ENCODE results near the gene PLPP6.
"Not testable (repeated sequence)": the region's sequence is repeated elsewhere in the genome, so short reads cannot be mapped to it uniquely, and the experiment has no call there.

Gene PLPP6

GRCh38 chr9:4657426-4658159, 4.5 kb upstream of the PLPP6 start:
- in situ Hi-C loops (cut with MboI; ENCODE audit: low sequenced_read_pairs, unreplicated experiment) = no loop called here

DNA sequence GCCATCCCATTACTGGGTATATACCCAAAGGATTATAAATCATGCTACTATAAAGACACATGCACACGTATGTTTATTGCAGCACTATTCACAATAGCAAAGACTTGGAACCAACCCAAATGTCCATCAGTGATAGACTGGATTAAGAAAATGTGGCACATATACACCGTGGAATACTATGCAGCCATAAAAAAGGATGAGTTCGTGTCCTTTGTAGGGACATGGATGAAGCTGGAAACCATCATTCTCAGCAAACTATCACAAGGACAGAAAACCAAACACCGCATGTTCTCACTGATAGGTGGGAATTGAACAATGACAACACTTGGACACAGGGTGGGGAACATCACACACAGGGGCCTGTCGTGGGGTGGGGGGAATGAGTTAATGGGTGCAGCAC, 1.4 kb upstream of the PLPP6 start:
- DNase-seq (ENCODE audit: low spot score); in situ Hi-C loops (cut with MboI; ENCODE audit: low sequenced_read_pairs, unreplicated experiment): not testable (repeated sequence)

More at GRCh38 chr9:4657426-4658159, 4.5 kb upstream of the PLPP6 start:
- DNase-seq (ENCODE audit: low spot score) = no peak
- TF ChIP-seq, protein P1, sequence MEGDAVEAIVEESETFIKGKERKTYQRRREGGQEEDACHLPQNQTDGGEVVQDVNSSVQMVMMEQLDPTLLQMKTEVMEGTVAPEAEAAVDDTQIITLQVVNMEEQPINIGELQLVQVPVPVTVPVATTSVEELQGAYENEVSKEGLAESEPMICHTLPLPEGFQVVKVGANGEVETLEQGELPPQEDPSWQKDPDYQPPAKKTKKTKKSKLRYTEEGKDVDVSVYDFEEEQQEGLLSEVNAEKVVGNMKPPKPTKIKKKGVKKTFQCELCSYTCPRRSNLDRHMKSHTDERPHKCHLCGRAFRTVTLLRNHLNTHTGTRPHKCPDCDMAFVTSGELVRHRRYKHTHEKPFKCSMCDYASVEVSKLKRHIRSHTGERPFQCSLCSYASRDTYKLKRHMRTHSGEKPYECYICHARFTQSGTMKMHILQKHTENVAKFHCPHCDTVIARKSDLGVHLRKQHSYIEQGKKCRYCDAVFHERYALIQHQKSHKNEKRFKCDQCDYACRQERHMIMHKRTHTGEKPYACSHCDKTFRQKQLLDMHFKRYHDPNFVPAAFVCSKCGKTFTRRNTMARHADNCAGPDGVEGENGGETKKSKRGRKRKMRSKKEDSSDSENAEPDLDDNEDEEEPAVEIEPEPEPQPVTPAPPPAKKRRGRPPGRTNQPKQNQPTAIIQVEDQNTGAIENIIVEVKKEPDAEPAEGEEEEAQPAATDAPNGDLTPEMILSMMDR (IDR thresholded peaks at IDR 0.05; ENCODE audit: borderline replicate concordance, control extremely low read depth, extremely low read depth, insufficient read depth, missing control alignments) = no peak

- DNase-seq (ENCODE audit: low spot score) = no peak
- TF ChIP-seq, protein P1 (IDR thresholded peaks at IDR 0.05; ENCODE audit: borderline replicate concordance, control extremely low read depth, extremely low read depth, insufficient read depth, missing control alignments) = no peak
- in situ Hi-C loops (cut with MboI; ENCODE audit: low sequenced_read_pairs, unreplicated experiment) = no loop called here
These were observed 929 bp upstream of the PLPP6 start for GRCh38 chr9:4661165-4661564.

DNA sequence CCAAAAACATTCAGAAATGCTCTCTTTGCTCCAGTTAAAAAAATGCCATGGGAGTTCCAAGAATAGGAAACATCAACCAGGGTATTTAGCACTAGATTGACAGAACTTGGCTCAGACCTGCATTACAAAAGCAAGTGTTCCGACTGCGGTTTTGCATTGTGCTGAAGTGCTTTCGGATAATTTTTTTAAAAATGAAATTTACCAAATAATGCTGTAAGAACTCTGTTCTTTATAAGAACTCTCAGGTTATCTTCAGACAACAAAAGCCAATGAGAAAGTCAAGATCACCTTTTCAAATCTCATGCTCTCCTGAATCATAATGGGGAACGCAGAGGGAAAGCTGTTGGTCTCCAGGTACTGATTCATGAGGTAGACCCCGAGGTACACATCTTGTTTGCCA, 483 bp upstream of the PLPP6 start:
- DNase-seq (ENCODE audit: low spot score) = no peak

GRCh38 chr9:4662989-4663792, 1.1 kb downstream of the PLPP6 start:
- in situ Hi-C loops (cut with MboI; ENCODE audit: low sequenced_read_pairs, unreplicated experiment) = no loop called here
- no peak for DNase-seq (ENCODE audit: low spot score)
- TF ChIP-seq, protein P1 (IDR thresholded peaks at IDR 0.05; ENCODE audit: borderline replicate concordance, control extremely low read depth, extremely low read depth, insufficient read depth, missing control alignments) = no peak

More for the DNA sequence above, 483 bp upstream of the PLPP6 start:
- TF ChIP-seq, protein P1 (IDR thresholded peaks at IDR 0.05; ENCODE audit: borderline replicate concordance, control extremely low read depth, extremely low read depth, insufficient read depth, missing control alignments) = no peak
- in situ Hi-C loops (cut with MboI; ENCODE audit: low sequenced_read_pairs, unreplicated experiment) = no loop called here

DNA sequence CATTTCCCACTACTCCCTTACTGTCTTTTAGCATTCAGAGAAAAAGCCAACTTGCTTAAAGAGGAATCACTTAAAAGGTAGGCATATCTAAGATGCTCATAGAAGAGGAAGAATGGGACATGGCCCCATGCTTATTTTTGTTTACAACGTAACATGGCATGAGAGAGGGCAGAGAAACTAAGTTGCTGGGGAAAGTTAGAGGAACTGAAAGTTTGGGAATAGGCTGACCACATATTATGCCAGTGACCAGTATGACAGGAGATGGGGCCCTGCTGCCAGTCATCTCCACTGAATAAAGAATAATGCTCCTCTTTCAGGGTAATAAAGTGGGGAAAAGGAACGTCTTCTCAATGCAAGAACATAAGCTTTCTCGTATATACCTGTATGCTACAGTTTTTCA, 1.9 kb downstream of the PLPP6 start:
- no peak for DNase-seq (ENCODE audit: low spot score)
- TF ChIP-seq, protein P1 (IDR thresholded peaks at IDR 0.05; ENCODE audit: borderline replicate concordance, control extremely low read depth, extremely low read depth, insufficient read depth, missing control alignments) = no peak
- in situ Hi-C loops (cut with MboI; ENCODE audit: low sequenced_read_pairs, unreplicated experiment) = no loop called here

DNA sequence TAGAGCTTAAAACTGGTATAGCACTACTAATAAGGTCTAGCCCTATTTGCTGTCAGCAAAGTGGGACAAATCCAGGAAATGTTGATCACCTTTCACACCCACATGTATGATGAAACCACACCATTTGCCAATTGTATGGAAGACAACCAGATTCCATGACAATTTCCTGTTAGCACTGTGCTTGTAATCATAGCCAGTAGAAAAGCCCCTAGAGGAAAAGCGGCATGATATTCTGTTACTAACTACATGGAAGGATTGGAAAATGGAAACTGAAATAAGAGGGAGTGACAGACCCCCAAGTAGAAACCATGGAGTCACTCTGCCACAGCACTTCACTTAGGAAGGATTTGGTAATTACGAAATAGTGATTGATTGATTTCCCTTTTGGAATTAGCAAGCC, 3.3 kb downstream of the PLPP6 start:
- DNase-seq (ENCODE audit: low spot score) = no peak
- in situ Hi-C loops (cut with MboI; ENCODE audit: low sequenced_read_pairs, unreplicated experiment) = no loop called here
- TF ChIP-seq, protein P1 (IDR thresholded peaks at IDR 0.05; ENCODE audit: borderline replicate concordance, control extremely low read depth, extremely low read depth, insufficient read depth, missing control alignments) = no peak

Measured in GM13976 (cell line).